ENCODE data around the gene CLUH.

CLUH gene, protein sequence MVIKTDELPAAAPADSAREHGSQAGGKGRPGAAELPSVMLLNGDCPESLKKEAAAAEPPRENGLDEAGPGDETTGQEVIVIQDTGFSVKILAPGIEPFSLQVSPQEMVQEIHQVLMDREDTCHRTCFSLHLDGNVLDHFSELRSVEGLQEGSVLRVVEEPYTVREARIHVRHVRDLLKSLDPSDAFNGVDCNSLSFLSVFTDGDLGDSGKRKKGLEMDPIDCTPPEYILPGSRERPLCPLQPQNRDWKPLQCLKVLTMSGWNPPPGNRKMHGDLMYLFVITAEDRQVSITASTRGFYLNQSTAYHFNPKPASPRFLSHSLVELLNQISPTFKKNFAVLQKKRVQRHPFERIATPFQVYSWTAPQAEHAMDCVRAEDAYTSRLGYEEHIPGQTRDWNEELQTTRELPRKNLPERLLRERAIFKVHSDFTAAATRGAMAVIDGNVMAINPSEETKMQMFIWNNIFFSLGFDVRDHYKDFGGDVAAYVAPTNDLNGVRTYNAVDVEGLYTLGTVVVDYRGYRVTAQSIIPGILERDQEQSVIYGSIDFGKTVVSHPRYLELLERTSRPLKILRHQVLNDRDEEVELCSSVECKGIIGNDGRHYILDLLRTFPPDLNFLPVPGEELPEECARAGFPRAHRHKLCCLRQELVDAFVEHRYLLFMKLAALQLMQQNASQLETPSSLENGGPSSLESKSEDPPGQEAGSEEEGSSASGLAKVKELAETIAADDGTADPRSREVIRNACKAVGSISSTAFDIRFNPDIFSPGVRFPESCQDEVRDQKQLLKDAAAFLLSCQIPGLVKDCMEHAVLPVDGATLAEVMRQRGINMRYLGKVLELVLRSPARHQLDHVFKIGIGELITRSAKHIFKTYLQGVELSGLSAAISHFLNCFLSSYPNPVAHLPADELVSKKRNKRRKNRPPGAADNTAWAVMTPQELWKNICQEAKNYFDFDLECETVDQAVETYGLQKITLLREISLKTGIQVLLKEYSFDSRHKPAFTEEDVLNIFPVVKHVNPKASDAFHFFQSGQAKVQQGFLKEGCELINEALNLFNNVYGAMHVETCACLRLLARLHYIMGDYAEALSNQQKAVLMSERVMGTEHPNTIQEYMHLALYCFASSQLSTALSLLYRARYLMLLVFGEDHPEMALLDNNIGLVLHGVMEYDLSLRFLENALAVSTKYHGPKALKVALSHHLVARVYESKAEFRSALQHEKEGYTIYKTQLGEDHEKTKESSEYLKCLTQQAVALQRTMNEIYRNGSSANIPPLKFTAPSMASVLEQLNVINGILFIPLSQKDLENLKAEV (N-terminal part only)

GRCh38 chr17:2711608-2712299 lies at the start of gene CLUH:
Gene CLUH, minus strand, starts transcription at chr17:2711764. Its CDS starts 103 bp downstream, at chr17:2711661.
- peak; percentile 97 for DNase-seq

- no peak for DNase-seq
Measured at GRCh38 chr17:2758870-2759269, 47.3 kb upstream of the CLUH start.

GRCh38 chr17:2755891-2756724 lies 44.5 kb upstream of the CLUH start:
- DNase-seq: no peak

DNA sequence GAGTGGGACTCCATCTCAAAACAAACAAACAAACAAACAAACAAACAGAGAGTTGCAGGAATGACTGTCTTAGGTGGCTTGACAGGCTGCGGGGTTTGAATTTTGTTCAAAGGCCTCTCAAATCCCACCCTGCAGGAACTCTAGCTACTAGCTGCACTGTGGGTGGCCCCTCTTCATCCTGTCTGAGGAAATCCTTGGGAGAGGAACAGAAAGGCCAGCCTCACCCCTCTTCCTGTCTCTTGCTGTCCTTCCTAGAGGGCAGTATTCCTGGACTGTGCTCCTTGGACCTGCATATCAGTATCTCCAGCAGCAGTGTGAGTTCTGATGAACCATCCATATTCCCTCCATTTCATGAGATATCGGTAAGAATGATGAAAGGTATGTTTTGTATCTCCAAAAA lies 39.9 kb upstream of the CLUH start:
- DNase-seq: no peak

- no peak for DNase-seq
Measured at GRCh38 chr17:2750721-2751120, 39.2 kb upstream of the CLUH start.

GRCh38 chr17:2749784-2750181 lies 38.2 kb upstream of the CLUH start:
- peak; percentile 67 for DNase-seq

- no peak for DNase-seq
Measured at GRCh38 chr17:2749058-2749783, 37.7 kb upstream of the CLUH start, which contains the start of gene CCDC92B. Gene CCDC92B, minus strand, starts transcription at chr17:2749652. Its CDS starts 14,507 bp downstream, at chr17:2735145.

GRCh38 chr17:2745317-2746037 lies 33.9 kb upstream of the CLUH start:
- DNase-seq: no peak

DNA sequence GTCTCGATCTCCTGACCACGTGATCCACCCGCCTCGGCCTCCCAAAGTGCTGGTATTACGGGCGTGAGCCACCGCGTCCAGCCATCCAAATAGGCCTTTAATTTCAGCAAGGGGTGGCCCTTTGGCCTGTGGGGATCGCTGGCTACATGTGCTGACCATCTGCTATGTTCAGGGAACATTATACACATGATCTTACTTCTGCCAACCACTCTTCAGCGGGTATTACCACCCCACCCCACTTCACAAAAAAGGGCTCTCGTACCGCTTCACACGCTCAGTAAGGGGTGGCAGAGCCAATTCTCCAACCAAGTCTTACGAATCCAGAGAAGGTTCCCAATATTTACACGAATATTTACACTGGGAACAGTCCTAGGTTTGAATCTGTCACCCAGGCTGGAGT lies 26.1 kb upstream of the CLUH start:
- DNase-seq: no peak

DNA sequence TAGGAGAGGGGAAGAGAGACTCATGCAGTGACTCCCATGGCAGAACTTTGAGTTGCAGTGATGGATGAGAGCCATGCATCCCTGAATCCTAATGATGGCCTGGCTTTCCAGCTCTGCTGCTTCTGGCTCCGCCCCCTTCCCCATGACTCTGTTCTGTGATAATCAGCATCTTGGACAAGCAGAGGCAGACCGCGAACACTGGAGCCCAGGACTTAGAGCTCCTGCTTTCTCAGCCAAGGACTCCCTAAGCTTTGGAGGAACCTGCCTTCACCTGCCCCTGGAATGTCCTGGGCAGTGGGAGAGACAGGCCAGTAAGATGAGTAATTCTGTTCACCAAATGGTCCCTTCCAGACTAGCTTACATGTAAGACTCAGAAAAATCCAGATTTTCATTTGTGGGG lies 25.4 kb upstream of the CLUH start:
- no peak for DNase-seq

- DNase-seq: no peak
Measured at GRCh38 chr17:2735896-2736295, 24.3 kb upstream of the CLUH start.

GRCh38 chr17:2734939-2735338 lies 23.4 kb upstream of the CLUH start:
- DNase-seq: no peak

GRCh38 chr17:2731807-2732206 lies 20.2 kb upstream of the CLUH start:
- no peak for DNase-seq

- DNase-seq: no peak
Measured at GRCh38 chr17:2730764-2731353, 19.3 kb upstream of the CLUH start.

GRCh38 chr17:2724784-2725164 lies 13.2 kb upstream of the CLUH start:
- DNase-seq: peak; percentile 37

- no peak for DNase-seq
Measured at GRCh38 chr17:2723997-2724783, 12.6 kb upstream of the CLUH start.

DNA sequence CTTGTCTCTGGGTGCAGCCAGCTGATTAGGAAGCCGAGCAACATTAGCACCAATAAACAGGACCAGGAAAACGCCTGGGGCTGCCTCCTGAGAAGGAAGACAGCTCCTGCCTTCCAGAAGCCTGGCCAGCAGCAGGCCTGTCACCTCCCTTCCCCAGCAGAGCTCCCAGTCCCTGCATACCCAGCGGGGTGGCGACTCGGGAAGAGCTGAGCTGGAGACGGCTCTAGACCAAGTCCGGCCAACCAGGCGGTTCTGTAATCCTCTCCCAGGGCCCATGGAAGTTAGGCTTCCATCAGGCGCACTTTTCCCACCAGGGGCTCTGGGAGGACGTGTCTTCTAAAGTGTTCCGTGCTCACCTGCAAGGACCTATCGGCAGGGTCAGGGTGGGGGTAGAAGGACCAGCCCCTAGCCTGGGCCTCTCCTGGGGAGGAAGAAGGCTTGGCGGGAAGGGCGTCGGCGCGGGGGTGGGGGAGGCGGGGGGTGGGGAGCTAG lies 12.0 kb upstream of the CLUH start:
- no peak for DNase-seq

DNA sequence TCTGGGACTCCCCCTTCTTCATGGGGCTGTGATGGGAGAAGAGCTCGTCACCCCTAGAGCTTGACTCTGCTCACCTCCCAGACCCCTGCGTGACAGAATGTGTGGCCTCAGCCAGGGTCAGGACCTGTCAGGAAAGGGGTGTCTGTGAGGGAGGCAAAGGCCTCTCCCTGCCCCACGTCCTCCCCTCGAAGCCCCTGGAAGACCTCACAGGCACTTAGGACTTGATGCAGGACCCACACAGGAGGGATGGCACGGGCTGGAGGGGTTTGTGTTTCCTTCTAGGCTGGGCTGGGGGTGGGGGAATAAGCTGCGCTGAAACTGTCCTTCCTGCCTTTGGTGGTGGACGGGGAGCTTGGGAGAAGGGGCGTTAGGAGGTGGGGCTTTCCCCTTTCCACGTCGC lies 11.0 kb upstream of the CLUH start:
- DNase-seq: no peak

GRCh38 chr17:2721603-2722002 lies 10.0 kb upstream of the CLUH start:
- DNase-seq: no peak
